IMR-90 (cell line): ENCODE results near the gene NIPAL4.
A peak's percentile ranks its signal among the peaks of the same experiment; 100 is the strongest.

Experiments used
- BHLHE40 ChIP-seq: fragments of 150-350 bp; IDR thresholded peaks from 2 replicates; pipeline ENCODE4 v1.6.1; 2016; ENCODE audit warnings: mild to moderate bottlenecking, low read depth, low read length
- CEBPB ChIP-seq: IDR thresholded peaks from 2 replicates; pipeline ENCODE4 v1.6.1; 2012; ENCODE audit warnings: low read depth, low read length, improper control_type of control experiment
- FOS ChIP-seq: fragments of 150-350 bp; IDR thresholded peaks from 2 replicates; pipeline ENCODE4 v1.6.1; 2016; ENCODE audit warnings: low read depth, low read length
- MAFK ChIP-seq: IDR thresholded peaks from 2 replicates; pipeline ENCODE4 v1.6.1; 2012; ENCODE audit warnings: low read depth, low read length, improper control_type of control experiment
- MXI1 ChIP-seq: IDR thresholded peaks from 2 replicates; pipeline ENCODE4 v1.6.1; 2012; ENCODE audit warnings: low read depth, mild to moderate bottlenecking, low read length, moderate library complexity, borderline replicate concordance
- NFE2L2 ChIP-seq: fragments of 150-350 bp; IDR thresholded peaks from 2 replicates; pipeline ENCODE4 v1.6.1; 2016; ENCODE audit warnings: low read depth, mild to moderate bottlenecking, low read length
- POLR2A ChIP-seq: IDR thresholded peaks from 2 replicates; pipeline ENCODE4 v1.6.1; 2012; ENCODE audit warnings: mild to moderate bottlenecking, low read depth, low read length
- RAD21 ChIP-seq: IDR thresholded peaks from 2 replicates; pipeline ENCODE4 v1.6.1; 2012; ENCODE audit warnings: low read length, improper control_type of control experiment
- RFX5 ChIP-seq: IDR thresholded peaks from 2 replicates; pipeline ENCODE4 v1.8.0; 2012; ENCODE audit warnings: low read depth, mild to moderate bottlenecking, low read length, moderate library complexity
- SMC3 ChIP-seq: fragments of 150-350 bp; IDR thresholded peaks from 2 replicates; pipeline ENCODE4 v1.6.1; 2016; ENCODE audit warnings: low read depth, mild to moderate bottlenecking, antibody characterized with exemption, low read length, moderate library complexity
- TF ChIP-seq, protein P1 (sequence below): conservative IDR thresholded peaks from 2 replicates; pipeline ENCODE4 v1.5.1; 2012; ENCODE audit warnings: mild to moderate bottlenecking, low read depth, low read length, improper control_type of control experiment
- TF ChIP-seq, protein P2 (sequence below): fragments of 150-350 bp; IDR thresholded peaks from 2 replicates; pipeline ENCODE4 v1.6.1; 2016; ENCODE audit warnings: low read depth, mild to moderate bottlenecking, low read length, moderate library complexity, borderline replicate concordance
- TF ChIP-seq, protein P3 (sequence below): fragments of 150-350 bp; IDR thresholded peaks from 2 replicates; pipeline ENCODE4 v1.6.1; 2017; ENCODE audit warnings: mild to moderate bottlenecking, antibody characterized with exemption, low read length, low read depth

DNA sequence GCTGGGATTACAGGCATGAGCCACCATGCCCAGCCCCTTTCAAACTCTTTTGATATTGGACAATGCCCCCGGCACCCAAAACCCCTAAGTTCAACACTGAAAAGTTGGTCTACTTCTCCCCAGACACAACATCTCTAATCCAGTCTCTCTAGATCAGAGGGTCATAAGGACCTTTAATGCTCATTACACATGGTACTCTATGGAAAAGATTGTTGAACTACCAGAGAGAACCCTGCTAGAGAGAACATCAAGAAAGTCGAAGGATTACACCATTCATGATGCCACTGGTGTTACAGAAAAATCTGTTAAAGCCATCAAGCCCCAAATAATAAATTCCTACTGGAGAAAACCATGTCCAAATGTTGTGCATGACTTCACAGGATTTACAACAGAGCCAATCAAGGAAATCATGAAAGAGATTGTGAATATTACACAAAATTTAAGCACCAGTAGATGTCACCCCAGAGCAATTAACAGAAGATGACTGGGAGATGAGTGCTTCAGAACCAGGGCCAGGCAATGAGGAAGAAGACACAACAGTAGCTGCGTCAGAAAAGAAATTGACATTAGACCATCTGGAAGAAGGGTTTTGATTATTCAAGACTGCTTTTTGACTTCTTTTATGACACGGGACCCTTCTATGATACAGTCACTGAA, 28.3 kb upstream of the NIPAL4 start:
- TF ChIP-seq CEBPB (no peak), FOS (no peak), POLR2A (no peak), NFE2L2 (no peak), BHLHE40 (no peak), SMC3 (peak; percentile 72), RFX5 (no peak), MAFK (no peak), RAD21 (peak; percentile 65), MXI1 (no peak)
- TF ChIP-seq, protein P1, sequence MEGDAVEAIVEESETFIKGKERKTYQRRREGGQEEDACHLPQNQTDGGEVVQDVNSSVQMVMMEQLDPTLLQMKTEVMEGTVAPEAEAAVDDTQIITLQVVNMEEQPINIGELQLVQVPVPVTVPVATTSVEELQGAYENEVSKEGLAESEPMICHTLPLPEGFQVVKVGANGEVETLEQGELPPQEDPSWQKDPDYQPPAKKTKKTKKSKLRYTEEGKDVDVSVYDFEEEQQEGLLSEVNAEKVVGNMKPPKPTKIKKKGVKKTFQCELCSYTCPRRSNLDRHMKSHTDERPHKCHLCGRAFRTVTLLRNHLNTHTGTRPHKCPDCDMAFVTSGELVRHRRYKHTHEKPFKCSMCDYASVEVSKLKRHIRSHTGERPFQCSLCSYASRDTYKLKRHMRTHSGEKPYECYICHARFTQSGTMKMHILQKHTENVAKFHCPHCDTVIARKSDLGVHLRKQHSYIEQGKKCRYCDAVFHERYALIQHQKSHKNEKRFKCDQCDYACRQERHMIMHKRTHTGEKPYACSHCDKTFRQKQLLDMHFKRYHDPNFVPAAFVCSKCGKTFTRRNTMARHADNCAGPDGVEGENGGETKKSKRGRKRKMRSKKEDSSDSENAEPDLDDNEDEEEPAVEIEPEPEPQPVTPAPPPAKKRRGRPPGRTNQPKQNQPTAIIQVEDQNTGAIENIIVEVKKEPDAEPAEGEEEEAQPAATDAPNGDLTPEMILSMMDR: peak; percentile 59
- TF ChIP-seq, protein P2, sequence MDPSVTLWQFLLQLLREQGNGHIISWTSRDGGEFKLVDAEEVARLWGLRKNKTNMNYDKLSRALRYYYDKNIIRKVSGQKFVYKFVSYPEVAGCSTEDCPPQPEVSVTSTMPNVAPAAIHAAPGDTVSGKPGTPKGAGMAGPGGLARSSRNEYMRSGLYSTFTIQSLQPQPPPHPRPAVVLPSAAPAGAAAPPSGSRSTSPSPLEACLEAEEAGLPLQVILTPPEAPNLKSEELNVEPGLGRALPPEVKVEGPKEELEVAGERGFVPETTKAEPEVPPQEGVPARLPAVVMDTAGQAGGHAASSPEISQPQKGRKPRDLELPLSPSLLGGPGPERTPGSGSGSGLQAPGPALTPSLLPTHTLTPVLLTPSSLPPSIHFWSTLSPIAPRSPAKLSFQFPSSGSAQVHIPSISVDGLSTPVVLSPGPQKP: no peak
- TF ChIP-seq, protein P3, sequence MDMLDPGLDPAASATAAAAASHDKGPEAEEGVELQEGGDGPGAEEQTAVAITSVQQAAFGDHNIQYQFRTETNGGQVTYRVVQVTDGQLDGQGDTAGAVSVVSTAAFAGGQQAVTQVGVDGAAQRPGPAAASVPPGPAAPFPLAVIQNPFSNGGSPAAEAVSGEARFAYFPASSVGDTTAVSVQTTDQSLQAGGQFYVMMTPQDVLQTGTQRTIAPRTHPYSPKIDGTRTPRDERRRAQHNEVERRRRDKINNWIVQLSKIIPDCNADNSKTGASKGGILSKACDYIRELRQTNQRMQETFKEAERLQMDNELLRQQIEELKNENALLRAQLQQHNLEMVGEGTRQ: no peak
